ENCODE results near the gene LRRC25.

DNA sequence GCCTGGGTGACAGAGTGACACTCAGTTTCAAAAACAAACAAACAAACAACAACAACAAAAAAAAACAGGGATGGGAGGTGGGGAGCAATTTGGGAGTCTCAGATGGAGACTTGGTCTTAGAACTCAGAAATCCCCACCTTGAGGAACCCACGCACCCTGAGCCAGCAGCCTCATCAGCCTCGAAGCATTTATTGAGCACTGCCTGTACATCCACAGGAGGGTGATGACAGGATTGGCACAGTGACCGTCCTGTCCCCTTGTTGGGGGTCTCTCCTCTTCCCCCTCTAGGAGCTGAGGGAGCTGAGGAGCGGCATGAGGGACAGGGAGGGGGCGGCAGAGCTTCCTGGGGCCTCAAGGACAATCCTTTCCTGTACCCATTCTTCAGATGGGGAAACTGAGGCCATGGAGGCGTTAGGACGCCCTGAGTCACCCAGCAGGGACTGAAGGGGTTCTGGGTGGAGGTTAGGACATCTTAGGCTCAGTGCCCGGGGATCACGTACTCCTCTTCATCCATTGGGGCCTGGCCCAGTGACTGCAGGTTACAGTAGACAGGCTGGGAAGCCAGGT, 5.8 kb downstream of the LRRC25 start:
- TF ChIP-seq POLR2A (IDR thresholded peaks at IDR 0.05) = no peak
- TF ChIP-seq, protein P1, sequence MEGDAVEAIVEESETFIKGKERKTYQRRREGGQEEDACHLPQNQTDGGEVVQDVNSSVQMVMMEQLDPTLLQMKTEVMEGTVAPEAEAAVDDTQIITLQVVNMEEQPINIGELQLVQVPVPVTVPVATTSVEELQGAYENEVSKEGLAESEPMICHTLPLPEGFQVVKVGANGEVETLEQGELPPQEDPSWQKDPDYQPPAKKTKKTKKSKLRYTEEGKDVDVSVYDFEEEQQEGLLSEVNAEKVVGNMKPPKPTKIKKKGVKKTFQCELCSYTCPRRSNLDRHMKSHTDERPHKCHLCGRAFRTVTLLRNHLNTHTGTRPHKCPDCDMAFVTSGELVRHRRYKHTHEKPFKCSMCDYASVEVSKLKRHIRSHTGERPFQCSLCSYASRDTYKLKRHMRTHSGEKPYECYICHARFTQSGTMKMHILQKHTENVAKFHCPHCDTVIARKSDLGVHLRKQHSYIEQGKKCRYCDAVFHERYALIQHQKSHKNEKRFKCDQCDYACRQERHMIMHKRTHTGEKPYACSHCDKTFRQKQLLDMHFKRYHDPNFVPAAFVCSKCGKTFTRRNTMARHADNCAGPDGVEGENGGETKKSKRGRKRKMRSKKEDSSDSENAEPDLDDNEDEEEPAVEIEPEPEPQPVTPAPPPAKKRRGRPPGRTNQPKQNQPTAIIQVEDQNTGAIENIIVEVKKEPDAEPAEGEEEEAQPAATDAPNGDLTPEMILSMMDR (IDR thresholded peaks at IDR 0.05) = no peak

Data from upper lobe of left lung (tissue), 4 donors.